Fibroblast of pulmonary artery (primary cell): Measurements from ENCODE around the gene CD81.
A peak's percentile ranks its signal among the peaks of the same experiment; 100 is the strongest.
"Not testable (repeated sequence)": the region's sequence is repeated elsewhere in the genome, so short reads cannot be mapped to it uniquely, and the experiment has no call there.

Experiments used
- DNase-seq: peaks from one replicate; pipeline ENCODE4 v3.0.0-alpha.2; 2010; ENCODE audit warnings: low read depth
- H3K4me3 ChIP-seq: replicated peaks from 2 replicates; pipeline ENCODE4 v1.5.1; 2011; ENCODE audit warnings: low read depth, mild to moderate bottlenecking, control low read depth, low read length, moderate library complexity
- CTCF ChIP-seq: IDR thresholded peaks from 2 replicates; pipeline ENCODE4 v1.5.1; 2011; ENCODE audit warnings: mild to moderate bottlenecking, control low read depth, low read length, inconsistent platforms; ENCODE audit errors: missing control alignments

CD81 gene

DNA sequence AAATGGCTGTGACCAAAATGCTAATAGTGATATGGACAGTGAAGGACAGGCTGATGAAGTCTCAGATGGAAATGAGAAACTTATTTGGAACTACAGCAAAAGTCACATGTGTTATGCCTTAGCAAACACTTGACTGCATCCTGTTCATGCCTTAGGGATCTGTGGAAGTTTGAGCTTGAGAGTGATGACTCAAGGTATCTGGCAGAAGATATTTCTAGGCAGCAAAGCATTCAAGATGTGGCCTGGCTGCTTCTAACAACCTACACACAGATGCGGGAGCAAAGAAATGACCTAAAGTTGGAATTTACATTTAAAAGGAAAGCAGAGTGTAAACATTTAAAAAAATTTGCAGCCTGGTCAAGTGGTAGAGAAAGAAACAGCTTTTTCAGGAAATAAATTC lies 28.1 kb upstream of the CD81 start:
- no peak for TF ChIP-seq CTCF
- no peak overlapping the region for H3K4me3 ChIP-seq
- DNase-seq = peak; percentile 27

GRCh38 chr11:2351701-2352100 lies 25.4 kb upstream of the CD81 start:
- DNase-seq = no peak
- H3K4me3 ChIP-seq = no peak overlapping the region
- no peak for TF ChIP-seq CTCF

DNA sequence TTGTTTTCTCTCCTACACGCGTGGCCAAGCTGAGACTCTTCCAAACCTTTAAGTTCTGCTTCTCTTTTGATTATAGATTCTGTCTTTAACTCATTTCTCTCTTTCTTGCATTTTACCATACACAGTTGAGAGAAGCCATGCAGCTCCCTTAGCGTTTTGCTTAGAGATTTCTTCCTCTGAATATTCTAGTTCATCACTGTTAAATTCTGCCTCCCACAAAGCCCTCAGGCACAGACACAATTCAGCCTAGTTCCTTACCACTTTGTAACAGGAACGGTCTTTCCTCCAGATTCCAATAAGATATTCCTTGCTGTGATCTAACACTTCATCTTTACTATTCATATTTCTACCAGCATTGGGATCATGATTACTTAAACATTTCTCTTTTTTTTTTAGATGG lies 24.7 kb upstream of the CD81 start:
- no peak for DNase-seq
- TF ChIP-seq CTCF = no peak
- no peak overlapping the region for H3K4me3 ChIP-seq

DNA sequence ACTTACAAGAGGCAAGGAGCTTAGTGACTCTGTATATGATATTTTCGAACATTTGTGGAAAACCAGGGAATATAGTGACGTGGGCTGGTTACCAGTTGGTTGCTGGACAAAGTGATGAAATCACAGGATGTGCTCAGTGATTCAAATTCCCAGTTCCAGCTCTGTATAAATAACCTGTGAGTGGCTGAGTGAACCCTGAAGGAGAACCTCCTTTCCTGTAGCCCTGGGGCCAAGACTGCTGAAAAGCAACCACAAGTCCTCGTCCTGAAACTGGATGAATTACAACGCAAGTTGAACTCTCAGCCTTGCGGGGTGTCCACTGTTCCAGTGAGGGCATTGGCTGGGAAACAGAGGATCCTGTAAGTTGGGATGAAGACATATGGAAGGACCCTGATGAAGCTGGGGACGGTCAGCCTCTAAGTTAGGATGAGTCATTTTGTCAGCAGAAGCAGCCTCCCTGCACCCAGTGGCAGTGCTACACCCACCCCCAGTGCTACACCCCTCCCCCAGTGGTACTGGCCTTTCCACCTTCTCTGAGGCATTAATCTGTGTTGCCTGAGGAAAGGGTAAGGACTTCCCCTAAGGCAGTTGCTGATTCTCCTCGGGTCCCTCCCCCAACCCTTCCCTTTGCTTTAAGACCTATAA lies 22.0 kb upstream of the CD81 start:
- TF ChIP-seq CTCF = no peak
- peak; percentile 51 for DNase-seq
- H3K4me3 ChIP-seq = no peak overlapping the region

- no peak for DNase-seq
- TF ChIP-seq CTCF = no peak
- no peak overlapping the region for H3K4me3 ChIP-seq
Observed at GRCh38 chr11:2357246-2357645, 19.9 kb upstream of the CD81 start.

GRCh38 chr11:2357651-2358050 lies 19.5 kb upstream of the CD81 start:
- not testable (repeated sequence) for H3K4me3 ChIP-seq, DNase-seq

DNA sequence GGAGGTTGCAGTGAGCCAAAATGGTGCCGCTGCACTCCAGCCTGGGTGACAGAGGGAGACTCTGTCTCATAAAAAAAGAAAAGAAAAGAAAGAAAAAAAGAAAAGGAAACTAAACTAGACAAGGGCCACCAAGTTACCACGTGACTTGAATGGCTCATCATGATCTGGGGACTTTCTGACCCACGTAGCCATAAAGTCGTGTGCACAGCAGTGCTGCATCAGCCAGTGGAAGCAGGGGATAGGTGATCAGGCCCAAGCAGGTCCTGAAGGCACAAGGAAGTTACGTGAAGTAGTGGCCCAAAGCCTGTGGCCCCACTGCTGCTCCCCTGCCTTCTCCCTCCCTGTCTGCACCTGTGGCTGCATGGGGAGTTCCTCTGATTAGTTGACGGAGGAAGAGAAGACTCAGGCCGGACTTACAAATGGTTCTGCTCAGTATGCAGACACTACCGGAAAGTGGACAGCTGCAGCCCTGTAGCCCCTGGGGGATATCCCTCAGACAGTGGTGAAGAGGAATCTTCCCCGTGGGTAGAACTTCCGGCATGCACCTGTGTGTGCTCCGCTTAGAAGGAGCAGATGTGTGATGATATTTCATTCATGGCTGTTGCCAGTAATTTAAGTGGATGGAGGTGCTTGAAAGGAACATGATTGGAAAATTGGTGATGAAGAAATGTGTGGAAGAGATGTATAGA lies 18.2 kb upstream of the CD81 start:
- no peak for TF ChIP-seq CTCF
- no peak for DNase-seq
- H3K4me3 ChIP-seq = no peak overlapping the region
